Ishikawa (cell line): ENCODE data around the gene CBLL1.

Source experiments
- CEBPB ChIP-seq: IDR thresholded peaks from 2 replicates; pipeline ENCODE4 v1.6.1; 2012
- CREB1 ChIP-seq: IDR thresholded peaks from 2 replicates; pipeline ENCODE4 v1.6.1; 2012; ENCODE audit warnings: low read depth
- EGR1 ChIP-seq: IDR thresholded peaks from 2 replicates; pipeline ENCODE4 v1.6.1; 2012
- EP300 ChIP-seq: IDR thresholded peaks from 2 replicates; pipeline ENCODE4 v1.6.1; 2012; ENCODE audit warnings: borderline replicate concordance
- FOXM1 ChIP-seq: IDR thresholded peaks from 2 replicates; pipeline ENCODE4 v1.6.1; 2012; ENCODE audit warnings: low read depth, borderline replicate concordance
- NFIC ChIP-seq: IDR thresholded peaks from 2 replicates; pipeline ENCODE4 v1.6.1; 2012
- RAD21 ChIP-seq: IDR thresholded peaks from 2 replicates; pipeline ENCODE4 v1.6.1; 2012; ENCODE audit warnings: low read depth
- TAF1 ChIP-seq: IDR thresholded peaks from 2 replicates; pipeline ENCODE4 v1.6.1; 2012; ENCODE audit warnings: low read depth, mild to moderate bottlenecking
- TEAD4 ChIP-seq: IDR thresholded peaks from 2 replicates; pipeline ENCODE4 v1.6.1; 2012
- YY1 ChIP-seq: IDR thresholded peaks from 2 replicates; pipeline ENCODE4 v1.6.1; 2012; ENCODE audit warnings: low read depth
- TF ChIP-seq, protein P1 (sequence below): IDR thresholded peaks from 2 replicates; pipeline ENCODE4 v1.6.1; 2012; ENCODE audit warnings: low read depth, mild to moderate bottlenecking
- TF ChIP-seq, protein P2 (sequence below): IDR thresholded peaks from 2 replicates; pipeline ENCODE4 v1.6.1; 2012

DNA sequence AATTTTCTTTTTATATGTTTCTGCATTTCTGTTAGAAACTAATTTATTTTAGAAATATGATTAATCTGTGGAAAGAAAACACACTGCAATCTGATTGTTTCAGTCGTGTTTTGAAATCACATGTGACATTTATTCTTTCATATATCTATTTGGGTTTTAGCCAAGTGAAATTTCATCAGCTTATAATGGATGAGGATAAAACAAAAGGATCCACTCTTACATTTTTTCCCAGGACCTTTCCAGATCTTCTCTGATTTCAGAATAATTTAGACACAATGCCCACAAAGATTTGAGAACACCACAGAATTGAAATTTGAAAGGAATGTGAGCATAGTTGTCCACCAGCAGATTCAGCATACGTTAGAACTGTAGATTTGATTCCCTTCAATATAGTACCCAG is 29.1 kb downstream of the CBLL1 start:
- no peak for TF ChIP-seq RAD21
- TF ChIP-seq, protein P1, sequence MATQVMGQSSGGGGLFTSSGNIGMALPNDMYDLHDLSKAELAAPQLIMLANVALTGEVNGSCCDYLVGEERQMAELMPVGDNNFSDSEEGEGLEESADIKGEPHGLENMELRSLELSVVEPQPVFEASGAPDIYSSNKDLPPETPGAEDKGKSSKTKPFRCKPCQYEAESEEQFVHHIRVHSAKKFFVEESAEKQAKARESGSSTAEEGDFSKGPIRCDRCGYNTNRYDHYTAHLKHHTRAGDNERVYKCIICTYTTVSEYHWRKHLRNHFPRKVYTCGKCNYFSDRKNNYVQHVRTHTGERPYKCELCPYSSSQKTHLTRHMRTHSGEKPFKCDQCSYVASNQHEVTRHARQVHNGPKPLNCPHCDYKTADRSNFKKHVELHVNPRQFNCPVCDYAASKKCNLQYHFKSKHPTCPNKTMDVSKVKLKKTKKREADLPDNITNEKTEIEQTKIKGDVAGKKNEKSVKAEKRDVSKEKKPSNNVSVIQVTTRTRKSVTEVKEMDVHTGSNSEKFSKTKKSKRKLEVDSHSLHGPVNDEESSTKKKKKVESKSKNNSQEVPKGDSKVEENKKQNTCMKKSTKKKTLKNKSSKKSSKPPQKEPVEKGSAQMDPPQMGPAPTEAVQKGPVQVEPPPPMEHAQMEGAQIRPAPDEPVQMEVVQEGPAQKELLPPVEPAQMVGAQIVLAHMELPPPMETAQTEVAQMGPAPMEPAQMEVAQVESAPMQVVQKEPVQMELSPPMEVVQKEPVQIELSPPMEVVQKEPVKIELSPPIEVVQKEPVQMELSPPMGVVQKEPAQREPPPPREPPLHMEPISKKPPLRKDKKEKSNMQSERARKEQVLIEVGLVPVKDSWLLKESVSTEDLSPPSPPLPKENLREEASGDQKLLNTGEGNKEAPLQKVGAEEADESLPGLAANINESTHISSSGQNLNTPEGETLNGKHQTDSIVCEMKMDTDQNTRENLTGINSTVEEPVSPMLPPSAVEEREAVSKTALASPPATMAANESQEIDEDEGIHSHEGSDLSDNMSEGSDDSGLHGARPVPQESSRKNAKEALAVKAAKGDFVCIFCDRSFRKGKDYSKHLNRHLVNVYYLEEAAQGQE, result no peak
- TF ChIP-seq CREB1, result no peak
- TF ChIP-seq TAF1, result no peak
- TF ChIP-seq, protein P2, sequence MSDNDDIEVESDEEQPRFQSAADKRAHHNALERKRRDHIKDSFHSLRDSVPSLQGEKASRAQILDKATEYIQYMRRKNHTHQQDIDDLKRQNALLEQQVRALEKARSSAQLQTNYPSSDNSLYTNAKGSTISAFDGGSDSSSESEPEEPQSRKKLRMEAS, result no peak
- TF ChIP-seq YY1, result no peak
- no peak for TF ChIP-seq NFIC
- TF ChIP-seq FOXM1, result no peak
- TF ChIP-seq CEBPB, result no peak
- no peak for TF ChIP-seq TEAD4
- no peak for TF ChIP-seq EGR1
- TF ChIP-seq EP300, result no peak
